ENCODE measurements around the gene LRIG1. TPM values are rescaled to one million over a fixed set of nuclear protein-coding genes. Genes with fewer than 3 reads are reported as not detected.
"Not testable (repeated sequence)": the region's sequence is repeated elsewhere in the genome, so short reads cannot be mapped to it uniquely, and the experiment has no call there.

The LRIG1 gene
- polyA plus RNA-seq, 3 donors: 26.1 to 27.6 (median 26.1) TPM

- no peak for DNase-seq (ENCODE audit: low read depth in 3 of 3, low spot score in 2 of 3)
Observed at GRCh38 chr3:66426135-66426534, 74.7 kb downstream of the LRIG1 start.

GRCh38 chr3:66425576-66426114, 75.2 kb downstream of the LRIG1 start:
- no peak for DNase-seq (ENCODE audit: low read depth in 3 of 3, low spot score in 2 of 3)

DNA sequence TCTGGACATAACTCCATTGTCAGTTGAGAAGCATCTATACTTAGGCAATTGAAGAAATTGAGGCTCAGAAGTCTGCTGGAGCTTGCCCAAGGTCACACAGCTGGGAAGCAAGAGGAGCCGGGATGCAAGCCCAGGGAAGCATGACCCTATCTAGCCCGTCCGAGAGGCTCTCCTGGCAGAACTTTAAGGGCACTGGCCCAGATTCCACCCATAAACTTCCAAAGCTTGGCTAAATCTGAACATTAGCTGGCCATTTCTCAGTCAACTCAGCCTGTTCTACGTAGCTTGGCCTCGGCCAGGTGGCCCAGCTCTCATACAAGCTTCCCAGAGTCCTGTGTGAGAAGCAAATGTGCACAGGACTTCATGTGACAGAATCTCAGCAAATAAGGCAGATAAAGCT, 75.8 kb downstream of the LRIG1 start:
- DNase-seq (ENCODE audit: low read depth in 3 of 3, low spot score in 2 of 3): no peak

DNA sequence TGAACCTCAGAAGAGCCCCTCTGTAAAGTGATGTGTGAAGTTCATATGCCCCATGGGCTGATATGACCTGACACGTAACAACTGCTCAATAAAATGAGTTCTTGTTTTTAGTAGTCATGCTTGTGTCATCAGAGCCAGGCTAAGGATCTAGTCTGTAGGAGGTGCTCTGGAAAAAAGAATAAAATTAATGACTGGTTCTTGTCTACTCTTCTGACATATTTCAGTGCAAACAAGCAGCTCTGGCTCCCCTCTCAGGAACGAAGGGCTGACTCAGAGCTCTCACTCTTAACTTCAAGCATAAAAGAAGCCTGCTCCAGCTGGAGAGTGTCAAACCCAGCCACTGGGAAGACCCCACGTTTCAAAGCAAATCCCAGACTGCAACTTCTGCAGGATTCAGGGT, 77.0 kb downstream of the LRIG1 start:
- DNase-seq (ENCODE audit: low read depth in 3 of 3, low spot score in 2 of 3): no peak

DNA sequence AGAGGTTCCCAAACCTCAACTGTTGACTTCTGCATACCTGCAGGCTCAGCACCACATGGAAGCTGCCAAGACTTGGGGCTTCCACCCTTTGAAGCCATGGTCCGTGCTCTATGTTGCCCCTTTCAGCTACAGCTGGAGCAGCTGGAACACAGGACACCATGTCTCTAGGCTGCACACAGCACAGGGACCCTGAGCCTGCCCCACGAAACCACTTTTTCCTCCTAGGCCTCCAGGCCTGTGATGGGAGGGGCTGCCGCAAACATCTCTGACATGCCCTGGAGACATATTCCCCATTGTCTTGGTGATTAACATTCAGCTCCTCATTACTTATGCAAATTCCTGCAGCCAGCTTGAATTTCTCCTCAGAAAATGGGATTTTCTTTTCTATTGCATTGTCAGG, 78.9 kb downstream of the LRIG1 start:
- not testable (repeated sequence) for DNase-seq (ENCODE audit: low read depth in 3 of 3, low spot score in 2 of 3)

- DNase-seq (ENCODE audit: low read depth in 3 of 3, low spot score in 2 of 3): not testable (repeated sequence)
Observed at GRCh38 chr3:66421144-66421543, 79.7 kb downstream of the LRIG1 start.

DNA sequence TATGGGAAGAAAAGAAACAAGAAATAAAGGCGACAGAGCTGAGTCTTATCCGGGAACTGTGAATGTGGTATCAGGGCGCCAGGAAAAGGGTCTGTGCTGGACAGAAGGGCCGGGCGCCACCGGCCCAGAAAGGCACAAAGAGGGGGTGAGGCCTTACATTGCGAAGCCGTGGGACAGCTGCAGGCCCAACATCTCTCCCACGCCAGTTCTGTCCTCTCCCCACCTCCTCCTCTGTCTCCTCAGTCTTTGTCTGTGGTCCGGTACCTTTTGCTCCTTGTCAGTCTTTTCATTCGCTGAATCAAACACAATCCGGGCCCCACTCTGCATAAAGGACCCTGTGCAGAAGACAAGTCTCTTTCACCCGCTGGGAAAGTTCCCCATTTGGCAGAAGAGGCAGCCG, 81.8 kb downstream of the LRIG1 start:
- DNase-seq (ENCODE audit: low read depth in 3 of 3, low spot score in 2 of 3): no peak

DNA sequence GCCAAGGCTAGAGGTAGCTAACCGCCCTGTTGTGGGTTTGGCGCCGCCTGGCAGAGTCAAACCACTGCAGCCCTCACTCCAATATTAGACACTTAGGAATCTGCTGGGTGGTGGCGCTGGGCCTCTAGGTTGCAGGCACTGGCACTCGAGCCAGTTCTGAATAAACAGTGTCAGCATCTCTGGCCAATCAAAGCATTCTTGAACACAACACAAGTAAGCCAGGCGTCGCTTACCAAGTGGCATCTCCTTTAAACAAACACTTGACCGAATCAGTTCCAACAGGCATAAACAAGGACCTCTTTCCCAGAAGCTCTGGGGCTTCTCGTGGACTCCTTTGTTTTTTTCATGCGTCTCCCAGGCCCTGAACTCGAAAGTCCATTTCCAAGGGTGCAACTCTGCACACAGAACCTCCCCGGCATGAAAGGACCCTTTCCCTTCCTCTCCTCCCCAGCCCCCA, 82.3 kb downstream of the LRIG1 start:
- no peak for DNase-seq (ENCODE audit: low read depth in 3 of 3, low spot score in 2 of 3)

GRCh38 chr3:66416556-66417304, 84.1 kb downstream of the LRIG1 start:
- no peak for DNase-seq (ENCODE audit: low read depth in 3 of 3, low spot score in 2 of 3)

DNA sequence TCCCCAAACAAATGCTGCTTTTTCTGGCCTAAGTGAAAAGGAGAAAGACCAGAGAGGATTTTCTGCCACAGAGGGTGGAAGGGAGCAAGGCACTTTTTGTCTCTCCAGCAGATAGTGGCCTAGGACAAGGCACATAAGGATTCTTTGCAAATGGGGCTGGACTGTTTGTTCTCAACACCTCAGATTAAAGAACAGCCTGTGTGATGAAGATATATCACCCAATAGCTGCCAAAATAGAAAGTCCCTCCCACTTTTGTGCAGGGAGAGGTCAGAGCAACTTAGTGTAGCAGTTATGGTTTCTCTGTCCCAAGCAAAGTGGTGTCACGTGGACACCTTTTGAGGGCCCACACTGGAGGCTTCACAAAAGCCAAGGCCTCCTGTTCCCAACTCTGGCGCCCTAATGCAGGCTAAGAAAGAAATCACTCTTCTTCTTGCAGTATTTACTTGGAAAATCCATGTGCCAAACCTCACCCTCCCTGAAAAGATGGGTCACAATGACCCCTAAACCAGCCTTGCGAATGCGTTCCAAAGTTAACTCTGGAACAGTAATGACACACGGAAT, 84.9 kb downstream of the LRIG1 start:
- no peak for DNase-seq (ENCODE audit: low read depth in 3 of 3, low spot score in 2 of 3)

DNA sequence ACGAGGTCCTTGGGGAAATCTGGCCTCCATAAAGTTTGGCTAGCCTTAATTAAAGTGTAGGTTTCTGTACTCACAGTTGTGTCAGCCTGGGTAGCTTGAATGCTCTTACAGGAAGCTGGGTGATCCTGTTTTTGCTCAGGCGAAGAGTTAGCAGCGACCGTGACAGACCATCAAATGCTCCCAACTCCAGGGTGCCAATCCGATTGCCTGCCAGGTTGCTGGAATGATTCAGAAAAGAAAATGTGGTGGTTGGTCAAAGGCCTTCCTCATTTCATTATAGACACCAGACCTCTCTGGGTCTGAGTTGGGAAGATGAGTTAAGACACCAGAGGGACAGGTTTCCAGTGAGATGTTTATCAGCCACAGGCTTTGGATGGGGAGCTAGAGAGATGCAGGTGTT, 86.0 kb downstream of the LRIG1 start:
- no peak for DNase-seq (ENCODE audit: low read depth in 3 of 3, low spot score in 2 of 3)

- no peak for DNase-seq (ENCODE audit: low read depth in 3 of 3, low spot score in 2 of 3)
Observed at GRCh38 chr3:66413151-66413751, 87.6 kb downstream of the LRIG1 start.

- DNase-seq (ENCODE audit: low read depth in 3 of 3, low spot score in 2 of 3): no peak
Observed at GRCh38 chr3:66411961-66412887, 88.6 kb downstream of the LRIG1 start.

GRCh38 chr3:66411474-66411873, 89.3 kb downstream of the LRIG1 start:
- DNase-seq (ENCODE audit: low read depth in 3 of 3, low spot score in 2 of 3): no peak

DNA sequence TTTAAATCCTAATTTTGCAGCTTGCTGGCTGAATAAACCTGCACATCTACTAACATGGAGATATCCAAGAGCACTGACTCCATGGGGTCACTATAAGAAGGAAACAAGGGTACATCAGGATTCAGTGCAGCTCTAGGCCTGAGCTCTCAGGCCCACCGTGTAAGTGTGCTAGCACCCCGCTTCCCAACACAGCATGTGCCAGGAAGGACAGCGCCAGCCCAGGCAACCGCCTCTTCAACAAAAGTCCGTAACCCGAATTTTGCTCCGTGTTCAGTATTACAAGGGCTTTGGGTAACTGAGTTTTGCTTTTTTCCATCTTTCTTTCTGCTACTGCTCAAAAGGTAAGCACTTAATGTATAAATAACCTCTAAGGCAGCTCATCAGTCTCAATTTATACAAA, 89.8 kb downstream of the LRIG1 start:
- DNase-seq (ENCODE audit: low read depth in 3 of 3, low spot score in 2 of 3): no peak

- no peak for DNase-seq (ENCODE audit: low read depth in 3 of 3, low spot score in 2 of 3)
Observed at GRCh38 chr3:66409771-66410754, 90.8 kb downstream of the LRIG1 start.

- DNase-seq (ENCODE audit: low read depth in 3 of 3, low spot score in 2 of 3): no peak
Observed at GRCh38 chr3:66407611-66408218, 93.1 kb downstream of the LRIG1 start.

- no peak for DNase-seq (ENCODE audit: low read depth in 3 of 3, low spot score in 2 of 3)
Observed at GRCh38 chr3:66406831-66407610, 93.8 kb downstream of the LRIG1 start.
